Karpas-422 (cell line): ENCODE measurements around the gene MAPK12. TPM values are rescaled to one million over a fixed set of nuclear protein-coding genes. Genes with fewer than 3 reads are reported as not detected.

Experiments used
- DNase-seq: peaks from one replicate; pipeline ENCODE4 v3.0.0-alpha.2; 2015
- H2AFZ ChIP-seq: fragments of 200-600 bp; sonication (generic); 2 replicates; pipeline ENCODE4 v1.6.1; 2014; ENCODE audit warnings: antibody characterized with exemption, low read length, mixed read lengths
- H3K27ac ChIP-seq: fragments of 200-600 bp; sonication (generic); 2 replicates; pipeline ENCODE4 v1.5.1; 2014; ENCODE audit warnings: mild to moderate bottlenecking, low read length, moderate library complexity
- H3K27me3 ChIP-seq: fragments of 200-600 bp; sonication (generic); 2 replicates; pipeline ENCODE4 v1.6.1; 2014; ENCODE audit warnings: low read length, mixed read lengths
- H3K36me3 ChIP-seq: fragments of 200-600 bp; sonication (generic); 2 replicates; pipeline ENCODE4 v1.6.1; 2014; ENCODE audit warnings: low read length, mixed read lengths; ENCODE audit not compliant: insufficient read depth
- H3K4me1 ChIP-seq: fragments of 200-600 bp; sonication (generic); 2 replicates; pipeline ENCODE4 v1.6.1; 2014; ENCODE audit warnings: mild to moderate bottlenecking, low read length, mixed read lengths
- H3K4me2 ChIP-seq: fragments of 200-600 bp; sonication (generic); 2 replicates; pipeline ENCODE4 v1.6.1; 2014; ENCODE audit warnings: low read length, low read depth, mild to moderate bottlenecking; ENCODE audit not compliant: poor library complexity, severe bottlenecking
- H3K4me3 ChIP-seq: fragments of 200-600 bp; sonication (generic); 2 replicates; pipeline ENCODE4 v1.5.1; 2014; ENCODE audit warnings: mild to moderate bottlenecking, antibody characterized with exemption, low read length, mixed read lengths
- H3K79me2 ChIP-seq: fragments of 200-600 bp; sonication (generic); 2 replicates; pipeline ENCODE4 v1.6.1; 2014; ENCODE audit warnings: mild to moderate bottlenecking, low read length, mixed read lengths
- H3K9ac ChIP-seq: fragments of 200-600 bp; sonication (generic); 2 replicates; pipeline ENCODE4 v1.6.0; 2014; ENCODE audit warnings: low read length
- H3K9me2 ChIP-seq: fragments of 200-600 bp; sonication (generic), shearing (Covaris generic); replicated peaks from 2 replicates; pipeline ENCODE4 v1.6.0; 2014; ENCODE audit warnings: mild to moderate bottlenecking, low read length, moderate library complexity; ENCODE audit not compliant: insufficient read depth
- H3K9me3 ChIP-seq: fragments of 300-700, 200-600 bp; sonication (generic); 2 replicates; pipeline ENCODE4 v1.6.1; 2014; ENCODE audit warnings: low read length, mixed read lengths
- H4K20me1 ChIP-seq: fragments of 200-600 bp; sonication (generic); 2 replicates; pipeline ENCODE4 v1.6.1; 2014; ENCODE audit warnings: mild to moderate bottlenecking, antibody characterized with exemption, low read length, low read depth; ENCODE audit not compliant: insufficient read depth
- total RNA-seq: library from RNA; depleted of rRNA; stranded (reverse); fragments of >200 nt; shearing (Covaris generic); gene quantifications from 2 replicates; pipeline ENCODE4 v1.2.3, GENCODE V29; 2014; ENCODE audit warnings: low replicate concordance

MAPK12 gene
- total RNA-seq, 1 experiment from 2014 or later = 45.4 TPM

DNA sequence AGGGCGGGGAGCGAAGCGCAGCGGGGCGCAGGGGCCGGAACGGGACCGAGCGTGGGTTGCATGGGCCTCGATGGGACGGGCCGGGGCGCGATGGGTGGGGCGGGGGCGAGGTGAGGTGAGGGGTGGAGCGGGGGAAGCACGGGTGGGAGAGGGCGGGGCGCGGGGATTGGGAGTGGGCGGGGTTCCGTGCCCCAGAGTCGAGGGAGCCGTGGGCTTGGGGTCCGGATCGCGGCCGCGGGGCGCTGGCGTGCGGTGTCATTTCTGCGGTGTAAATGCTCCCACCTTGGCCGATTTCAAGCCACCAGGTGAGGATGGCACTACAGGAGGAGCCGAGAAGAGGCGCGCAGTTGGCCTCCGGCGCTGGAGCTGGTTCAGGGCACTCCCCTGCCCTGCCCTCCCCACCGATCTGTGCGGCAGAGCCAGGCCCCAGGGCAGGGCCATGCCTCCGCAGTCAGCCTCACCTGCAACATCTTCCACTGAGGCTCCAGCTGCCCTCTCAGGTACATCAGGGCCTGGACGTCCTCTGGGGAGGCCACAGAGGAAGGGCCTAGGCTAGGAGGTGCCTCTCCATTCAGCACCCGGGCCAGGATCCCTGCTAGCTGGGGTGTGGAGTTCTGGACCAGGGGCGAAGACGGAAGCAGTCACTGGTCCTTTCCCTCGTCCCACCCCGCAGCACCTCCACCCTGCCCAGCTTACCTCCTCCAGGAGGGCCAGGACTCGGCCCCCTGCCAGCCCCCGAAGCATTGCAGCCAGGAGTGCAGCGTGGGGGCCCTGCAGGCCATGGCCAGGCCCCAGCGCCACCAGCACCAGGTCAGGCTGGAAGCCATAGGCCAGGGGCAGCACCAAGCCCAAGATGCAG, 16.0 kb downstream of the MAPK12 start:
- no peak overlapping the region for H2AFZ ChIP-seq
- peak overlapping the region; percentile 72 for H3K9ac ChIP-seq
- no peaks in the 10 kb centered on the region for H3K27me3 ChIP-seq
- no peaks in the 10 kb centered on the region for H3K9me3 ChIP-seq
- H4K20me1 ChIP-seq = peaks cover 36% of the 10 kb centered on the region; the same call in 1 of the 2 replicates
- peaks cover 76% of the 10 kb centered on the region for H3K4me1 ChIP-seq
- peak overlapping the region; percentile 92 for H3K4me2 ChIP-seq
- H3K79me2 ChIP-seq = peaks cover 67% of the 10 kb centered on the region
- H3K4me3 ChIP-seq = peak overlapping the region; percentile 71
- peaks cover 11% of the 10 kb centered on the region; the same call in 1 of the 2 replicates for H3K36me3 ChIP-seq
- DNase-seq = no peak
- peak overlapping the region; percentile 70 for H3K27ac ChIP-seq
- H3K9me2 ChIP-seq = no peaks in the 10 kb centered on the region

DNA sequence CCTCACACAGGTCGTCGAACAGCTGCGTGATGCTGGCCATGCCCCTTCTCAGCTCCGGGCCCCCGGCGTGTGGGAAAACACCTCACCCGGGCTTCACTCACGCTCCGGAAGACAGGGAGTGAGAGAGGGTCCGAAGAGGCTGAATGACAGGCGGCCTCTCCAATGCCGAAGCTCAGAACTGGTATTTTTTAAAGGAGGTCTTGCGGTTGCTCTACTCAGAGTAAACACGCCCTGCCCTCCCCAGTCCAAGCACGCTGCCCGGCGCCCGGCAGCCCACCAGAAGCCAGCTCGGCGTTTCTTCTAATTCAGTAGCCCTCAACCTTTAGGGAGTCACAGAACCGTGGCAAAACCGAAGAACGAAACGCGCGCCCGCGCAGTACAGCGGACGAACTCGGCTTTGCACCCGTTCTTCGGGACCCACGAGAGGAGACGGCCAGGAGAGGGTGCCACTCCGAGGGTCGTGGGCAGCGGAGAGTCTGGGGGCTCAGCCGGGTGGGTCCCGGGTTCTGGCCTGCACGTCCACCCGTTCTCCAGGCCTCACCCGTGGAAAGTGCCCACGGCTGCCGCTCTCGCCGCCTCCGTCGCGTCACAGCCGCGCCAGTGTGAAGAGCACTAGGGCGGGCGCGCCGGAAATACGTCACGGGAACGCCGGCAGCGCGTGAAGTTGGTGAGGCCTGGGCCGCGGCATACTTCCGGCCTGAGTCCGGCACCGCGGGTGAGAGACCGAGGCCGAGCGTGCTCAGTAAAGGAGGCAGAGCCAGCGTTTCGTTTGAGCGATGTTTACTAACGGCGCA, 16.9 kb downstream of the MAPK12 start, which contains the start of gene TUBGCP6:
Gene TUBGCP6, minus strand, starts transcription at position 604 of the 794 bp plus-strand sequence. Its CDS starts 564 bp downstream, at position 40.
- peaks cover 67% of the 10 kb centered on the region for H3K79me2 ChIP-seq
- peaks cover 16% of the 10 kb centered on the region; the same call in 1 of the 2 replicates for H3K36me3 ChIP-seq
- peaks cover 30% of the 10 kb centered on the region; the same call in 1 of the 2 replicates for H4K20me1 ChIP-seq
- DNase-seq = peak; percentile 97
- H3K9me3 ChIP-seq = no peaks in the 10 kb centered on the region
- H3K4me2 ChIP-seq = peak within 1 kb of the TSS; percentile 92
- peak within 1 kb of the TSS; percentile 71 for H3K4me3 ChIP-seq
- peaks cover 67% of the 10 kb centered on the region for H3K4me1 ChIP-seq
- H3K27ac ChIP-seq = peak within 1 kb of the TSS; percentile 70
- no peaks in the 10 kb centered on the region for H3K9me2 ChIP-seq
- H3K27me3 ChIP-seq = no peaks in the 10 kb centered on the region
- H2AFZ ChIP-seq = no peak within 1 kb of the TSS; the same call in 1 of the 2 replicates
- peak within 1 kb of the TSS; percentile 72 for H3K9ac ChIP-seq

- Histone ChIP-seq H3K4me3 (peak overlapping the region; percentile 71), H2AFZ (no peak overlapping the region), H3K9me2 (no peaks in the 10 kb centered on the region), H3K27me3 (no peaks in the 10 kb centered on the region), H3K4me2 (peak overlapping the region; percentile 92), H3K27ac (peak overlapping the region; percentile 70), H3K9me3 (no peaks in the 10 kb centered on the region), H3K36me3 (peaks cover 16% of the 10 kb centered on the region; the same call in 1 of the 2 replicates), H3K4me1 (peaks cover 63% of the 10 kb centered on the region), H3K9ac (peak overlapping the region; percentile 72), H3K79me2 (peaks cover 69% of the 10 kb centered on the region), H4K20me1 (peaks cover 30% of the 10 kb centered on the region; the same call in 1 of the 2 replicates)
- no peak for DNase-seq
Measured at GRCh38 chr22:50243685-50244419, 17.6 kb downstream of the MAPK12 start.

DNA sequence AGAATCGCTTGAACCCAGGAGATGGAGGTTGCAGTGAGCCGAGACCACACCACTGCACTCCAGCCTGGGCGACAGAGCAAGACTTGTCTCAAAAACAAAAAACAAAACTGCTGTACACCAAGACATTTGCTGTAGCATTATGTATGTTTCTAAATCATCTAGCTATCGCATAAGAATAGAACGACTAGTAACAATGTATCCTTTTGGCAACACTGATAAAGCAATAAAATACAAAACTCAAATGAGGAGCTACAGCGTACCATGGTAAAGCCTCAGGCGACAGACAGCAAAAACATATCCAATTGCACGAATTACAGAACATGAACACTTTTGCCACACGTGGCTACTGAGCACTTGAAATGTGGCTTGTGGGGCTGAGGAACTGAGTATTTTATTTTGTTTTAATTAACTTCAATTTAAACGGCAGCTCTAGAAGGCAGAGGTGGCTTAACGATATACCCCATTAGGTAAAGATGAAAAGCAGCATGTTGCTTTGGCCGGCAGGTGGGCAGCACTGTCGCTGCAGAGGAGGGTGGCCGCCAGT, 19.0 kb downstream of the MAPK12 start:
- Histone ChIP-seq H3K27ac (no peak overlapping the region), H4K20me1 (peaks cover 23% of the 10 kb centered on the region; the same call in 1 of the 2 replicates), H3K9ac (peak overlapping the region; percentile 43), H3K9me2 (no peaks in the 10 kb centered on the region), H3K4me3 (peak overlapping the region; percentile 71), H3K36me3 (peaks cover 14% of the 10 kb centered on the region; the same call in 1 of the 2 replicates), H3K79me2 (peaks cover 75% of the 10 kb centered on the region), H3K9me3 (no peaks in the 10 kb centered on the region), H2AFZ (no peak overlapping the region), H3K27me3 (no peaks in the 10 kb centered on the region), H3K4me1 (peaks cover 49% of the 10 kb centered on the region), H3K4me2 (peak overlapping the region; percentile 62)
- DNase-seq = no peak

- DNase-seq = no peak
- peaks cover 80% of the 10 kb centered on the region for H3K79me2 ChIP-seq
- no peak overlapping the region for H3K4me3 ChIP-seq
- H3K27me3 ChIP-seq = no peaks in the 10 kb centered on the region
- H3K36me3 ChIP-seq = peaks cover 10% of the 10 kb centered on the region; the same call in 1 of the 2 replicates
- H3K27ac ChIP-seq = no peak overlapping the region
- H3K9ac ChIP-seq = no peak overlapping the region
- H4K20me1 ChIP-seq = peaks cover 20% of the 10 kb centered on the region
- peaks cover 24% of the 10 kb centered on the region for H3K4me1 ChIP-seq
- no peaks in the 10 kb centered on the region for H3K9me2 ChIP-seq
- H3K4me2 ChIP-seq = no peak overlapping the region
- H2AFZ ChIP-seq = no peak overlapping the region
- H3K9me3 ChIP-seq = no peaks in the 10 kb centered on the region
Measured at GRCh38 chr22:50238755-50239154, 22.7 kb downstream of the MAPK12 start.

GRCh38 chr22:50236731-50237409, 24.6 kb downstream of the MAPK12 start:
- DNase-seq = peak; percentile 61
- H3K79me2 ChIP-seq = peaks cover 63% of the 10 kb centered on the region

GRCh38 chr22:50233223-50233622, 28.3 kb downstream of the MAPK12 start:
- no peak overlapping the region for H3K27ac ChIP-seq
- DNase-seq = no peak
- peaks cover 5% of the 10 kb centered on the region; the same call in 1 of the 2 replicates for H3K36me3 ChIP-seq
- peaks cover 33% of the 10 kb centered on the region for H3K79me2 ChIP-seq
- H3K4me2 ChIP-seq = no peak overlapping the region
- no peak overlapping the region for H2AFZ ChIP-seq
- H3K27me3 ChIP-seq = no peaks in the 10 kb centered on the region
- H3K9ac ChIP-seq = no peak overlapping the region
- H3K9me2 ChIP-seq = no peaks in the 10 kb centered on the region
- H3K4me1 ChIP-seq = no peaks in the 10 kb centered on the region
- peaks cover 18% of the 10 kb centered on the region for H4K20me1 ChIP-seq
- H3K4me3 ChIP-seq = no peak overlapping the region
- no peaks in the 10 kb centered on the region for H3K9me3 ChIP-seq

More at GRCh38 chr22:50236731-50237409, 24.6 kb downstream of the MAPK12 start:
- peaks cover 18% of the 10 kb centered on the region for H4K20me1 ChIP-seq
- H3K4me2 ChIP-seq = no peak overlapping the region
- no peak overlapping the region for H3K4me3 ChIP-seq
- peaks cover 7% of the 10 kb centered on the region for H3K4me1 ChIP-seq
- H3K36me3 ChIP-seq = peaks cover 10% of the 10 kb centered on the region; the same call in 1 of the 2 replicates
- H3K27ac ChIP-seq = no peak overlapping the region
- H2AFZ ChIP-seq = no peak overlapping the region
- no peaks in the 10 kb centered on the region for H3K9me3 ChIP-seq
- H3K9me2 ChIP-seq = no peaks in the 10 kb centered on the region
- no peaks in the 10 kb centered on the region for H3K27me3 ChIP-seq
- H3K9ac ChIP-seq = no peak overlapping the region
